ENCODE data around the gene CORO1A.

- TF ChIP-seq, protein P1, sequence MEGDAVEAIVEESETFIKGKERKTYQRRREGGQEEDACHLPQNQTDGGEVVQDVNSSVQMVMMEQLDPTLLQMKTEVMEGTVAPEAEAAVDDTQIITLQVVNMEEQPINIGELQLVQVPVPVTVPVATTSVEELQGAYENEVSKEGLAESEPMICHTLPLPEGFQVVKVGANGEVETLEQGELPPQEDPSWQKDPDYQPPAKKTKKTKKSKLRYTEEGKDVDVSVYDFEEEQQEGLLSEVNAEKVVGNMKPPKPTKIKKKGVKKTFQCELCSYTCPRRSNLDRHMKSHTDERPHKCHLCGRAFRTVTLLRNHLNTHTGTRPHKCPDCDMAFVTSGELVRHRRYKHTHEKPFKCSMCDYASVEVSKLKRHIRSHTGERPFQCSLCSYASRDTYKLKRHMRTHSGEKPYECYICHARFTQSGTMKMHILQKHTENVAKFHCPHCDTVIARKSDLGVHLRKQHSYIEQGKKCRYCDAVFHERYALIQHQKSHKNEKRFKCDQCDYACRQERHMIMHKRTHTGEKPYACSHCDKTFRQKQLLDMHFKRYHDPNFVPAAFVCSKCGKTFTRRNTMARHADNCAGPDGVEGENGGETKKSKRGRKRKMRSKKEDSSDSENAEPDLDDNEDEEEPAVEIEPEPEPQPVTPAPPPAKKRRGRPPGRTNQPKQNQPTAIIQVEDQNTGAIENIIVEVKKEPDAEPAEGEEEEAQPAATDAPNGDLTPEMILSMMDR (IDR thresholded peaks at IDR 0.05; ENCODE audit: insufficient read depth, low read depth, low read length) = no peak
- no peak for TF ChIP-seq EZH2 (IDR thresholded peaks at IDR 0.05; ENCODE audit: insufficient read depth, low read length)
Measured at GRCh38 chr16:30144917-30145316, 38.5 kb upstream of the CORO1A start.
